HCT116 (cell line): ENCODE data around the gene NUDT22. TPM values are rescaled to one million over a fixed set of nuclear protein-coding genes. Genes with fewer than 3 reads are reported as not detected.

Experiments
- ATAC-seq: fragments of 200-7000 bp; cut with Tn5 transposase; 2 replicates; pipeline ENCODE4 v1.9.1; 2020; ENCODE audit warnings: mild to moderate bottlenecking, moderate library complexity
- BruUV-seq: library from RNA; stranded (reverse); fragments of 400-500 nt; replicated peaks from 2 replicates; lab custom pipeline; 2021; lab: Mats Ljungman, UMichigan
- CTCF ChIA-PET: fragments of 300-600 bp; sonication (Branson Sonifier 250); formaldehyde crosslinking; loops from one replicate; lab custom pipeline; 2021; ENCODE audit warnings: antibody characterized with exemption; lab: Charles Lee
- POLR2A ChIA-PET: fragments of 300-600, 350-600 bp; sonication (Branson Sonifier 250); formaldehyde crosslinking; loops from one replicate; lab custom pipeline; 2021; ENCODE audit warnings: antibody characterized with exemption; lab: Charles Lee
- RAD21 ChIA-PET, 2 experiments: fragments of 300-600 bp; sonication (Branson Sonifier 250); formaldehyde crosslinking; loops; one replicate each; lab custom pipeline; 2023; ENCODE audit warnings: low total read pairs in 2 of 2; ENCODE audit not compliant: uncharacterized antibody in 2 of 2, unreplicated experiment in 2 of 2, low non-redundant PET in 1 of 2; lab: Charles Lee
- DNase-seq: peaks from one replicate; pipeline ENCODE4 v3.0.0-alpha.2; 2010; ENCODE audit warnings: low read depth, low spot score
- H2AFZ ChIP-seq: fragments of 200-600 bp; shearing (Covaris generic), sonication (generic); 2 replicates; pipeline ENCODE4 v1.6.1; 2017; ENCODE audit warnings: low read depth, mixed run types, mixed read lengths, antibody characterized with exemption, low read length; ENCODE audit not compliant: poor library complexity, severe bottlenecking
- H3K27ac ChIP-seq: 2 replicates; pipeline ENCODE4 v1.5.1; 2012; ENCODE audit warnings: low read depth, low read length
- H3K27me3 ChIP-seq: fragments of 200-600 bp; sonication (generic); 2 replicates; pipeline ENCODE4 v1.6.1; 2016; ENCODE audit warnings: mixed run types, low read length, mixed read lengths; ENCODE audit not compliant: insufficient read depth
- H3K36me3 ChIP-seq, 2 experiments: fragments of 200-500 bp in 1 of 2; fragments of 200-600 bp in 1 of 2; sonication (Bioruptor generic) in 1 of 2; sonication (generic) in 1 of 2; 2 replicates each; pipeline versions ENCODE4 v1.5.1 to v1.6.1; 2014 to 2016; ENCODE audit warnings: low read length in 2 of 2, inconsistent platforms in 1 of 2, mixed read lengths in 1 of 2, mixed run types in 1 of 2; ENCODE audit not compliant: insufficient read depth in 2 of 2, control insufficient read depth in 1 of 2
- H3K4me1 ChIP-seq, 2 experiments: fragments of 200-600 bp in 1 of 2; sonication (generic) in 1 of 2; 2 replicates each; pipeline versions ENCODE4 v1.5.1 to v1.6.1; 2012 to 2017; ENCODE audit warnings: low read length in 2 of 2, inconsistent platforms in 1 of 2, mild to moderate bottlenecking in 1 of 2, mixed read lengths in 1 of 2, mixed run types in 1 of 2, moderate library complexity in 1 of 2; ENCODE audit not compliant: insufficient read depth in 2 of 2, control insufficient read depth in 1 of 2
- H3K4me2 ChIP-seq: fragments of 200-600 bp; sonication (generic); 2 replicates; pipeline ENCODE4 v1.6.1; 2017; ENCODE audit warnings: mixed run types, low read length, mixed read lengths
- H3K4me3 ChIP-seq, 2 experiments: fragments of 200-600 bp in 1 of 2; sonication (generic) in 1 of 2; replicated peaks in 1 of 2; 2 replicates each; pipeline ENCODE4 v1.5.1; 2011 to 2016; ENCODE audit warnings: low read length in 2 of 2, control low read depth in 1 of 2, low read depth in 1 of 2, mild to moderate bottlenecking in 1 of 2, mixed read lengths in 1 of 2, mixed run types in 1 of 2
- H3K79me2 ChIP-seq: fragments of 200-600 bp; sonication (generic); 2 replicates; pipeline ENCODE4 v1.6.1; 2017; ENCODE audit warnings: mild to moderate bottlenecking, mixed run types, low read length, moderate library complexity, mixed read lengths; ENCODE audit not compliant: insufficient read depth
- H3K9ac ChIP-seq: fragments of 200-600 bp; sonication (generic); 2 replicates; pipeline ENCODE4 v1.6.1; 2016; ENCODE audit warnings: low read length, mixed read lengths
- H3K9me2 ChIP-seq: fragments of 200-600 bp; sonication (generic), shearing (Covaris generic); 2 replicates; pipeline ENCODE4 v1.6.1; 2017; ENCODE audit warnings: mixed run types, mild to moderate bottlenecking, moderate library complexity; ENCODE audit not compliant: insufficient read depth
- H3K9me3 ChIP-seq, 2 experiments: fragments of 200-500 bp in 1 of 2; fragments of 200-600 bp in 1 of 2; sonication (Bioruptor generic) in 1 of 2; sonication (generic) in 1 of 2; 2 replicates each; pipeline ENCODE4 v1.6.1; 2014 to 2017; ENCODE audit warnings: low read length in 2 of 2, mixed read lengths in 2 of 2, inconsistent platforms in 1 of 2, low read depth in 1 of 2, mild to moderate bottlenecking in 1 of 2, mixed run types in 1 of 2, moderate library complexity in 1 of 2; ENCODE audit not compliant: control insufficient read depth in 1 of 2, insufficient read depth in 1 of 2
- H4K20me1 ChIP-seq: fragments of 200-600 bp; sonication (generic), shearing (Covaris generic); 2 replicates; pipeline ENCODE4 v1.6.1; 2017; ENCODE audit warnings: mixed run types, mild to moderate bottlenecking, moderate library complexity; ENCODE audit not compliant: insufficient read depth
- ATF3 ChIP-seq: IDR thresholded peaks from 2 replicates; pipeline ENCODE4 v1.6.1; 2012
- CBX3 ChIP-seq: IDR thresholded peaks from 2 replicates; pipeline ENCODE4 v1.6.1; 2012; ENCODE audit warnings: low read depth
- CEBPB ChIP-seq: IDR thresholded peaks from 2 replicates; pipeline ENCODE4 v1.6.1; 2012; ENCODE audit warnings: low read depth
- CTCF ChIP-seq, 3 experiments: fragments of 200-600 bp in 1 of 3; sonication (generic) in 1 of 3; IDR thresholded peaks in 2 of 3; conservative IDR thresholded peaks in 1 of 3; 2 replicates each; pipeline ENCODE4 v1.5.1; 2012 to 2017; ENCODE audit warnings: low read depth in 2 of 3, low read length in 2 of 3, antibody characterized with exemption in 1 of 3, borderline replicate concordance in 1 of 3, control low read depth in 1 of 3, mild to moderate bottlenecking in 1 of 3, mixed read lengths in 1 of 3, mixed run types in 1 of 3, moderate library complexity in 1 of 3; ENCODE audit not compliant: insufficient read depth in 1 of 3
- ELF1 ChIP-seq: IDR thresholded peaks from 2 replicates; pipeline ENCODE4 v1.6.1; 2012; ENCODE audit warnings: low read depth, borderline replicate concordance
- EZH2 ChIP-seq: fragments of 200-600 bp; sonication (generic); IDR thresholded peaks from 2 replicates; pipeline ENCODE4 v1.6.1; 2017; ENCODE audit warnings: antibody characterized with exemption, mixed run types
- EZH2phosphoT487 ChIP-seq: fragments of 200-600 bp; IDR thresholded peaks from 2 replicates; pipeline ENCODE4 v1.6.1; 2018; ENCODE audit warnings: antibody characterized with exemption, borderline replicate concordance
- FOSL1 ChIP-seq: IDR thresholded peaks from 2 replicates; pipeline ENCODE4 v1.6.1; 2012; ENCODE audit warnings: low read depth
- JUND ChIP-seq: IDR thresholded peaks from 2 replicates; pipeline ENCODE4 v1.6.1; 2012
- POLR2A ChIP-seq: IDR thresholded peaks from 2 replicates; pipeline ENCODE4 v1.7.0; 2011; ENCODE audit warnings: borderline replicate concordance; ENCODE audit not compliant: insufficient read depth, insufficient read length; ENCODE audit errors: extremely low read depth
- RAD21 ChIP-seq: IDR thresholded peaks from 2 replicates; pipeline ENCODE4 v1.6.1; 2012; ENCODE audit warnings: low read depth, mild to moderate bottlenecking
- REST ChIP-seq: IDR thresholded peaks from 2 replicates; pipeline ENCODE4 v1.6.1; 2012; ENCODE audit warnings: low read depth
- SIN3A ChIP-seq: IDR thresholded peaks from 2 replicates; pipeline ENCODE4 v1.6.1; 2012; ENCODE audit warnings: low read depth
- SP1 ChIP-seq: IDR thresholded peaks from 2 replicates; pipeline ENCODE4 v1.6.1; 2012; ENCODE audit warnings: low read depth
- SRF ChIP-seq: IDR thresholded peaks from 2 replicates; pipeline ENCODE4 v1.6.1; 2012; ENCODE audit warnings: low read depth
- TCF7L2 ChIP-seq: IDR thresholded peaks from 2 replicates; pipeline ENCODE4 v1.7.0; 2011; ENCODE audit warnings: borderline replicate concordance, inconsistent platforms; ENCODE audit not compliant: insufficient read depth, insufficient read length; ENCODE audit errors: extremely low read depth
- ZBTB33 ChIP-seq: IDR thresholded peaks from 2 replicates; pipeline ENCODE4 v1.6.1; 2011; ENCODE audit warnings: mild to moderate bottlenecking, low read length, moderate library complexity; ENCODE audit not compliant: insufficient replicate concordance; ENCODE audit errors: extremely low read depth
- ZNF274 ChIP-seq: fragments of 200-500 bp; sonication (Bioruptor generic); IDR thresholded peaks from 2 replicates; pipeline ENCODE4 v1.6.1; 2014; ENCODE audit warnings: mild to moderate bottlenecking, low read depth, low read length, inconsistent platforms
- intact Hi-C: fragments of 100-400 bp; cut with micrococcal nuclease; formaldehyde crosslinking; loops from 2 replicates; pipeline ENCODE4 v1.10.0; 2022
- total RNA-seq: library from RNA; stranded (reverse); gene quantifications from one replicate; pipeline ENCODE4 v1.2.1, GENCODE V29; 2021; ENCODE audit not compliant: unreplicated experiment

Gene NUDT22
- total RNA-seq, 1 experiment from 2014 or later, result 70.9 TPM

- Histone ChIP-seq H3K27ac (no peak overlapping the region), H2AFZ (no peak overlapping the region), H3K4me2 (no peak overlapping the region), H3K79me2 (no peaks in the 10 kb centered on the region), H3K4me1 (no peaks in the 10 kb centered on the region), H3K27me3 (no peaks in the 10 kb centered on the region), H3K9me2 (no peaks in the 10 kb centered on the region), H3K9ac (no peak overlapping the region), H3K9me3 (no peaks in the 10 kb centered on the region), H3K36me3 (peaks cover 10 to 12% of the 10 kb centered on the region in 2 experiments), H4K20me1 (no peaks in the 10 kb centered on the region), H3K4me3 (no peak overlapping the region)
- intact Hi-C loops, result no loop called here
- BruUV-seq, result no TSS peak
- CTCF ChIA-PET, result no interaction called here
- ATAC-seq (no peak), DNase-seq (no peak)
- RAD21 ChIA-PET, result no interaction called here
- POLR2A ChIA-PET, result no interaction called here
- TF ChIP-seq JUND, result no peak
- no peak for TF ChIP-seq ATF3
- TF ChIP-seq POLR2A, result no peak
- no peak for TF ChIP-seq SRF
- no peak for TF ChIP-seq TCF7L2
- no peak for TF ChIP-seq EZH2phosphoT487
- no peak for TF ChIP-seq SIN3A
- no peak for TF ChIP-seq ZNF274
- TF ChIP-seq EZH2, result no peak
- no peak for TF ChIP-seq ZBTB33
- no peak for TF ChIP-seq REST
- no peak for TF ChIP-seq ELF1
- TF ChIP-seq RAD21, result no peak
- no peak for TF ChIP-seq FOSL1
- TF ChIP-seq SP1, result no peak
- no peak for TF ChIP-seq CEBPB
- no peak for TF ChIP-seq CTCF (IDR thresholded peaks at IDR 0.05 in 2 of 3, conservative IDR thresholded peaks at IDR 0.05 in 1 of 3; ENCODE audit: borderline replicate concordance in 1 of 3, insufficient read depth in 1 of 3, low read depth in 2 of 3, low read length in 2 of 3)
- no peak for TF ChIP-seq CBX3
- TF ChIP-seq, all 23 proteins: peak for 0
Observed at GRCh38 chr11:64210301-64211020, 15.6 kb upstream of the NUDT22 start.
